GM21447 (cell line): ENCODE data around the gene ABCC12.

Experiments
- ATAC-seq: cut with Tn5 transposase; IDR thresholded peaks from one replicate; pipeline ENCODE4 v1.9.1; 2021; ENCODE audit not compliant: unreplicated experiment

The ABCC12 gene

GRCh38 chr16:48106446-48106845 lies 49.3 kb downstream of the ABCC12 start:
- no peak for ATAC-seq
